GM21786 (cell line): Measurements from ENCODE around the gene DBNDD1.

ENCODE experiments used
- ATAC-seq: cut with Tn5 transposase; IDR thresholded peaks from one replicate; pipeline ENCODE4 v1.9.1; 2021; ENCODE audit not compliant: unreplicated experiment

Gene DBNDD1

DNA sequence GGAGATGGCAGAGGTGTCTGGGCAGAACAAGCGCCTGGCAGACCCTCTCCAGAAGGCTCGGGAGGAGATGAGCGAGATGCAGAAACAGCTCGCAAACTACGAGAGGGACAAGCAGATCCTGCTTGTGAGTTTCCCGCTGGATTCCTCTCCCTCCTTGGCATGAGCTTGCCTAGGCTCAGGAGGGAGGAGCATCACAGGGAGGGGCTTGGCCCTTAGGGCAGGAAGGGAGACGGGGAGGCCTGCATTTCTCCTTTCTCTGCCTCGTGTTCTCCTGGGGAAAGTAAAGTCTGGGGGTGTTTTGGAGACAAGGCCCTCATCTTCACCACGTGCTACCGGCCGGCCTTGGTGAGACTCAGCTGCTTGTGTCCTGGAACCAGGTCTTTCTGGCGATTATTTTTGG lies 18.0 kb upstream of the DBNDD1 start:
- no peak for ATAC-seq

GRCh38 chr16:90035902-90036301 lies 16.6 kb upstream of the DBNDD1 start:
- no peak for ATAC-seq

DNA sequence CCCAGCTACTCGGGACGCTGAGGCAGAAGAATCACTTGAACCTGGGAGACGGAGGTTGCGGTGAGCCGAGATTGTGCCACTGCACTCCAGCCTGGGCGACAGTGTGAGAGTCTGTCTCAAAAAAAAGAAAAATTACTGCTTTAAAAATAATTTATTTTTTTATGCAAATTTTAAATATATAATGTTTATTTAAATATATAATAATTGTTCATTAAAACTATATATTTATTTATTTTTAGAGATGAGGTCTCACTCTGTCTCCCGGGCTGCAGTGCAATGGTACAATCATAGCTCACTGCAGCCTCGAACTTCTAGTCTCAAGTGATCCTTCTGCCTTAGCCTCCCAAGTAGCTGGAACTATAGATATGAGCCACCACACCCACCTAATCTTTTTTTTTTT lies 15.2 kb upstream of the DBNDD1 start:
- ATAC-seq, result no peak

- ATAC-seq, result no peak
Observed at GRCh38 chr16:90033387-90033786, 14.1 kb upstream of the DBNDD1 start.

DNA sequence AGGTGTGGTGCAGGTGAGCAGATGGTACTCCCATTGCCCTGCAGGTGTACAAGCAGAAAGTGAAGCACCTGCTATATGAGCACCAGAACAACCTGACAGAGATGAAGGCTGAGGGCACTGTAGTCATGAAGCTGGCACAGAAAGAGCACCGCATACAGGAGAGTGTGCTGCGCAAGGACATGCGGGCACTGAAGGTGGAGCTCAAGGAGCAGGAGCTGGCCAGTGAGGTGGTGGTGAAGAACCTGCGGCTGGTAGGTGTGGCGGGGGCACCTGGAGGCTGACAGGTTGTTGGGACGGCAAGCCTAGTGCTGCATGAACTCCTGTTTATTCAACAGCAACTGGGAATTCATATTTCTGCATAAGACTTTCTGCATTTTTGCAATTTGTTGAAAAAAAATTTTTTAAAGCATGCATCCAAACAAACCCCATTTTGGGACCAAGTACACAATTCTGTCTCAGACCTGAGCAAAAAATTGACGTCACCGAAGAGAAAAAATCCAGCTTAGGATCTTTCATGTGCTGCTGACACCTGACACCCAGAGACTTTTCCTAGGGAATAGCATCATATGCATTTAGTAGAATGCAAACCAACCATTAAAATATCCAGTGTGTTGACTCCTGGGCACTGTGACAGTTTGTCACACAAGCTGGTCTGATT lies 13.5 kb upstream of the DBNDD1 start:
- no peak for ATAC-seq

DNA sequence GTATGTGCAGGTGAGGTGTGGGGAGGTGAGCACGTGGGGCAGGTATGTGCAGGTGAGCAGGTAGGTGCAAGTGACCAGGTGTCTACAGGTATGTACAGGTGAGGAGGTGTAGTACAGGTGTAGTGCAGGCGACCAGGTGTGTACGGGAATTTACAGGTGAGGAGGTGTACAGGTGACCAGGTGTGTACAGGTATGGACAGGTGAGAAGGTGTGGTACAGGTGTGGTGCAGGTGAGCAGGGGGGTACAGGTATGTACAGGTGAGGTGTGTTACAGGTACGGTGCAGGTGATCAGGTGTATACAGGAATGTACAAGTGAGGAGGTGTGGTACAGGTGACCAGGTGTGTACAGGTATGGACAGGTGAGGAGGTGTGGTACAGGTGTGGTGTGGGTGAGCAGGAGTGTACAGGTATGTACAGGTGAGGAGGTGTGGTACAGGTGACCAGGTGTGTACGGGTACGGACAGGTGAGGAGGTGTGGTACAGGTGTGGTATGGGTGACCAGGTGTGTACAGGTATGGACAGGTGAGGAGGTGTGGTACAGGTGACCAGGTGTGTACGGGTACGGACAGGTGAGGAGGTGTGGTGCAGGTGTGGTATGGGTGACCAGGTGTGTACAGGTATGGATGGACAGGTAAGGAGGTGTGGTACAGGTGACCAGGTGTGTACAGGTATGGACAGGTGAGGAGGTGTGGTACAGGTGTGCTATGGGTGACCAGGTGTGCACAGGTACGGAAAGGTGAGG lies 12.8 kb upstream of the DBNDD1 start:
- no peak for ATAC-seq

DNA sequence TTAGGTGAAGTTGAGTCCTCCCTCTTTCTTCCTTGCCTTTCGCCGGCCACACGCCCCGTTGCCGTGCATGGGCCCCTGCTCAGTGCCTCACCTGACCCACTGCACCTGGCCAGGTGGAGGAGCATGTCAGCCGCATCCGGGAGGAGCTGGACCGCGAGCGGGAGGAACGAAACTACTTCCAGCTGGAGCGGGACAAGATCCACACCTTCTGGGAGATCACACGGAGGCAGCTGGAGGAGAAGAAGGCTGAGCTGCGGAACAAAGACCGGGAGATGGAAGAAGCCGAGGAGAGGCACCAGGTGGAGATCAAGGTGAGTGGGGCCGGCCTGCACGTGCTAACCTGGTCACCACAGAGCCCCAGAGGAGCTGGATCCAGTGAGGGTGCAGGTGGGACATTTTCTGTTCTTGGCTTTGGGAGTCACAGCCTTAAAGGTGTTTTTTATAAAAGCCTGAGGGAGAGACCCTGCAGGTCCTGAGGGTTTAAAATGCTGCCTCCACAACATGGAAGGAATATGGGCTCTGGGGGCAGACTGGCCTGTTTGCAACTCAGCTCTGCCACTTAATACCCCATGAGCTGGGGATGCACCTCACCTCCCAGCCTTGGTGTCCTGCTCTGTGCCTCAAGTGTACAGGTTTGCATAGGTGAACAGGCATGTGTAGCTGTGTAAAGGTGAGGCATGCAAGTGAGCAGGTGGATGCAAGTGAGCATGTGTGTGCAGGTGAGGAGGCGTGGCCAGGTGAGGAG lies 12.1 kb upstream of the DBNDD1 start:
- ATAC-seq, result no peak

DNA sequence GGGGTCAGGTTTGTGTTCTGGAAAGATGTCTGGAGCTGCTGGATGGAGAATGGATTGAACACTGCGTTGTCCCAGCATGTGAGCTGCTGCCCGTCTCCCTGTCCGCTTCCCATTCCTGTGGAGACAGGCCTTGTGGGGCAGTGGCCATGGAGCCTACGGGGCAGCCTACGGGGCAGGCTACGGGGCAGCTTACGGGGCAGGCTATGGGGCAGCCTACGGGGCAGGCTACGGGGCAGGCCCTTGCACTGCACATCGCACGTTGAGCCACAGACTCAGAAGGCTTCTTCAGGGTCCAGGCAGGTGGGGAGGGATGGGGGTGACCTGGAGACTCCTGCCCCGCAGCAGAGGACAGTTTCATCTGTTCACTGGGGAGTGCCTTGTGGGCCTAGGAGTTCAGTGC lies 9.7 kb upstream of the DBNDD1 start:
- ATAC-seq, result no peak

- ATAC-seq, result no peak
Observed at GRCh38 chr16:90027611-90028010, 8.4 kb upstream of the DBNDD1 start.

- ATAC-seq, result no peak
Observed at GRCh38 chr16:90026135-90026534, 6.9 kb upstream of the DBNDD1 start.

DNA sequence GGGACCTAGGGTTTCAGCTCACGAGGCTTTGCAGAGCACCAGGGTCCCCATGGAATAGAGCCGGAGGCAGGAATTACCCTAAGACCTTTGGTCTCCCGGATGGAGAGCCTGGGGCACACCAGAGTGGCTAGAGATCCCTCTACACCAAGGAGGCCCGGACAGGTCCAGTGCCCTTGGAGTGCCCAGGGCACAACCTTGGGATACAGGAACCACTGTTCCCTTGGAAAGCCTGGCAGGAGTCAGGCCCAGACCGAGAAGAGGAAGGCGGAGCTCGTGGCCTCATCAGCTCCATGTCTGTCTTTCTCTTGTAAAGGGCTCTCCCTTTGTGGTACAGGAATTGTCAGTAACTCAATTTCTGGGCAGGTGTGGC lies 3.8 kb upstream of the DBNDD1 start:
- no peak for ATAC-seq

DNA sequence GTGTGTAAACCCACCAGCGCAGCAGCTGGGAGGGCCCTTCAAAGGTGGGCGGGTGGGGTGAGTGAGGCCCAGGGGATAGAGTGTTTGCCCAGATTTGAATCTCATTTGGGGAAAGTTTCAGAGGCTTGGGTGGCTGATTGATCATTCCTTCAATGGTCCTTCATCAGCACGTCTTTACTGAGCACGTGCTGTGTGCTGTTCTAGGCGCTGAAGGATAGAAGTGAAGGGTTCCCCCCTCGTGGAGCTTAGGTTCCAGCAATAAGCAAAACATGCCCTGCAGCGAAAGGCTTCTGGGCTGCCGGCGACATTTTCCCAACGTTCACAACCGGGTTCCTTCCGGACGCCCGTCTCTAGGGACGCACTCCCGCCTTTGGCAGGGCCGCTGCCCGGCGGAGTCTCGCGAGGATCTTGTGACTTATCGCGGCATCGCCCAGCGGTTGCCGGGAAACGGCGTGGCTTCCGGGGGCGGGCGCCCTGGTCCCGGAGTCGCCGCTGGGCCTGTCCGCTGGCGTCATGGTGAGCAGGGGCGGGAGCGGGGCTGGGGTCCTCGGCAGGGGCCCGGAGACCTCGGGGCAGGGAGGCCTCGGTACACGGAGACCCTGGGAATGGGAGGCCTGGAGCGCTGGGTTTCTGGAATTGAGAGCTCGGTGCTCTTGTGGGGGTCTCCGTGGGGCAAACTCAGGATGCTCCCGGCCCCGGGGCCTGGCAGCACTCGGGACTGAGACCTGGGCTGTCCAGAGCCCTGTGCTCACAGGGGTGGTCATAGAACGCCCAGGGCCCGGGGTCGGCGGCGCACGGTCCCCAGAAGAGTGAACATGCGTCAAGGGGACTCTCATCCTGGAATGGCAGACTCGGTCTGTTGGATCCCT lies 3.2 kb upstream of the DBNDD1 start:
- no peak for ATAC-seq

DNA sequence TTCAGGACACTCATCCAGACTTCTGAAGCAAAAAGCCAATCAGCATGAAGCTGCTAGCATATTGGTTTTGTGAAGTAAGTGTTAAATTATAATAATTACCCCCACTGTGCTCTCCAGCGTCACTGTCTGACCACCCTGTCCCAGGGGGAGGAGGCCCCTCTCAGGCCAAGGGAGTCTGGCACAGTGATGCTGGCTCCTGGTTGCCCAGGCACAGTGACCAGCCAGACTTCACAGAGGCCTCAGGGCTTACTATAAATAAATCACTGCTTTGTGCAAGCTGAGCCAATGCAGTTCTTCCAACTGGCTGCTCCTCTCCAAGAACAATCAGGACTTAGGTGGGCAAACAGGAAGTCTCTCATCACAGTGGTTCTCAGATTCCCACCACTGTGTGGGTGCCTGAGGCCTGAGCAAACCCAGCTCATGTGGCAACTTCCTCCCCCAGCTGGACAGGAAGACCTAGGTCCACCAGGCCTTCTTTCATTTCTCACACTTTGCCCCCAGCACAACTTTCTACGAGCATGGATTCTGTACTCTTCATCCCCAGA lies 1.7 kb upstream of the DBNDD1 start:
- ATAC-seq, result no peak

GRCh38 chr16:90020260-90020837 lies 1.1 kb upstream of the DBNDD1 start:
- ATAC-seq, result no peak

DNA sequence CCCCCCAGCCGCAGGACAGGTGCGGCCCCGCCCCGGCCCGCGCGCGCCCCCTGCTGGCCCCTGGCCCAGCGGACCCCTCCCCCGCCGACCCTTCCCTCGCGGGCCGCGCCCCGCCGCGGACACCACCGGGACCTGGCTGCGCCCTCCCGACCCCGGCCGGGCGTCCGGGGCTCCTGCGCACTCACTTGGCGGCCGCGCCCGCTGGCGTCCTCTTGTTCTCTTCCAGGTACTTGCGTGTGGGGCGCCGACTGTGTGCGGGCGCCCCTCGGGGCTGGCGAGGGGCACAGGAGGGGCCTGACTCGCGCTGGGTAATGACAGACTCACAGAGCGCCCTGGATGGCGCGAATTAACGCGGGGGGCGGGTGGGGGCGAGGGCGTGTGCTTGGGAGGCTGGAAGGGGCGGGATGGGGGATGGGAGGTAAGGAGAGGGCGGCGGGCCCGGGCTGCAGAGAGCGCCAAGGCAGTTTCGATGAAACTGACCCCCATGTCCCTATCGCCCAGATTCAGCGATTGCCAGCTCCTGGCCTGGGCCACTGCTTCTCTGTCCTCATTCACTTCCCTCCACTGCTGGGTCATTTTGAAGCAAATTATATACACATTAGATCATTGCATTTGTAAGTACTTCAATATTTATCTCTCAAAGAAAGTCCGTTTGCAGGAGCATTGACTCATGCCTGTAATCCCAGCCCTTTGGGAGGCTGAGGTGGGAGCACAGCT lies 445 bp upstream of the DBNDD1 start:
- no peak for ATAC-seq

- no peak for ATAC-seq
Observed at GRCh38 chr16:90018297-90018651, 982 bp downstream of the DBNDD1 start.

GRCh38 chr16:90016339-90016950 lies 2.8 kb downstream of the DBNDD1 start:
- ATAC-seq, result no peak

DNA sequence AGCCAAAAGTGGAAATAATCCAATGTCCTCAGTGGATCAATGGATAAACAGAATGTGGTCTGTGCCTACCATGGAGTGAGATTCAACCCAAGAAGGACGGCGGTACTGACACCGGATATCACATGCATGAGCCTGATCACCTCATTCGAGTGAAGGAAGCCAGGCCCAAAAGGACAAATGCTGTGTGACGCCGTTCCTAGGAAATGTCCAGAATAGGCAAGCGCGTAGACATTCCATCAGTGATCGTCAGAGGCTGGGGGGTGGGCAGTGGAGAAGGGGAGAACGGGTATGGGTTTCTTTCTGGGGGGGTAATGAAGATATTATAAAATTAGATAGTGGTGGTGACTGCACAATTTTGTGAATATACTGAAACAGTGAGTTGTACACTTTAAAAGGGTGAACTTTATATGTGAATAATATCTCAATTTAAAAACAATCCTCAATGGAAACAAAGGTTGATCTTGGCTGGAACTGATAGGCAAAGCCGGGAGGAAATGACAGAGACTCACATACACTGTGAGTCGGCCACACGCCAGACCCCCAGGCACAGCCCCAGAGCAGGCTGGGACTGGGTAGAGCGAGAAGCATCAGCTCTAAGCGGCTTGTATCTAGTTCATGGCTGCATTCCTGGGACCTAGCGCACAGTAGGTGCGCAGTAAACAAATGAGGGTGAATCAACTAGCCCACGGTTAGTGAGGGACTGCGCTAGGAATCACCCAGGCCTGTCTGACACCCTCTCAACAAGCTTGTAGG lies 3.5 kb downstream of the DBNDD1 start:
- no peak for ATAC-seq
